Measurements from ENCODE around the gene LCOR. TPM values are rescaled to one million over a fixed set of nuclear protein-coding genes. Genes with fewer than 3 reads are reported as not detected.
A peak's percentile ranks its signal among the peaks of the same experiment; 100 is the strongest.

Gene LCOR
- total RNA-seq, 1 experiment from 2014 or later, result 10.5 TPM

- ChIA-PET CTCF (no interaction called here), POLR2A (ENCODE audit: unreplicated experiment) (no interaction called here)
- peak overlapping the region; percentile 82 for H2AFZ ChIP-seq (ENCODE audit: low read length)
- no peaks in the 10 kb centered on the region for H3F3A ChIP-seq (ENCODE audit: low read length, unreplicated experiment)
- BruUV-seq (replicated peaks), result TSS peak; percentile 79
- no peaks in the 10 kb centered on the region for H3K9me3 ChIP-seq (ENCODE audit: low read length)
- no peaks in the 10 kb centered on the region for H3K9me2 ChIP-seq (replicated peaks; ENCODE audit: low read length)
- ATAC-seq, result no peak
- peaks cover 27% of the 10 kb centered on the region for H3K4me1 ChIP-seq (ENCODE audit: insufficient read depth, low read length)
- H3K79me2 ChIP-seq (ENCODE audit: low read length), result peaks cover 36% of the 10 kb centered on the region
- H4K20me1 ChIP-seq (ENCODE audit: low read length), result peaks cover 22% of the 10 kb centered on the region
- no peaks in the 10 kb centered on the region for H3K36me3 ChIP-seq (ENCODE audit: low read depth, low read length)
- TF ChIP-seq EZH2phosphoT487 (IDR thresholded peaks at IDR 0.05; ENCODE audit: borderline replicate concordance, low read length) (no peak), EZH2 (IDR thresholded peaks at IDR 0.05; ENCODE audit: low read length, unreplicated experiment) (no peak), CTCF (conservative IDR thresholded peaks at IDR 0.05; ENCODE audit: low read depth, low read length) (no peak)
- H3K9ac ChIP-seq (ENCODE audit: low read length), result peak overlapping the region; percentile 66
- peak overlapping the region; percentile 77 for H3K4me3 ChIP-seq (ENCODE audit: low read length)
- no peak for DNase-seq
- H3K27me3 ChIP-seq (ENCODE audit: low read length), result no peaks in the 10 kb centered on the region
- H3K4me2 ChIP-seq (ENCODE audit: low read length), result peak overlapping the region; percentile 79
- intact Hi-C loops (cut with micrococcal nuclease), result loop anchor here (5.0 kb wide), 2 partner anchors 109 to 196 kb away; partner anchors contain the start of gene PIK3AP1
- peak overlapping the region; percentile 58 for H3K27ac ChIP-seq (ENCODE audit: low read length)
These were observed 765 bp upstream of the LCOR start for GRCh38 chr10:96831200-96831866.

GRCh38 chr10:96832721-96833219 is 672 bp downstream of the LCOR start:
- BruUV-seq (replicated peaks), result no TSS peak
- DNase-seq (peak; percentile 72), ATAC-seq (peak; percentile 48)
- peaks cover 25% of the 10 kb centered on the region for H4K20me1 ChIP-seq (ENCODE audit: low read length)
- peak overlapping the region; percentile 76 for H3K9ac ChIP-seq (ENCODE audit: low read length)
- H3K4me1 ChIP-seq (ENCODE audit: insufficient read depth, low read length), result peaks cover 27% of the 10 kb centered on the region
- H2AFZ ChIP-seq (ENCODE audit: low read length), result peak overlapping the region; percentile 44; the same call in 1 of the 2 replicates
- H3K9me2 ChIP-seq (replicated peaks; ENCODE audit: low read length), result no peaks in the 10 kb centered on the region
- no peaks in the 10 kb centered on the region for H3K27me3 ChIP-seq (ENCODE audit: low read length)
- ChIA-PET POLR2A (ENCODE audit: unreplicated experiment) (no interaction called here), CTCF (interaction anchor here (0.6 kb wide), 1 partner anchor 216 kb away, joined by 3 read pairs; no protein-coding TSS in a partner anchor)
- H3K4me3 ChIP-seq (ENCODE audit: low read length), result peak overlapping the region; percentile 95
- no peak overlapping the region for H3K27ac ChIP-seq (ENCODE audit: low read length)
- H3K36me3 ChIP-seq (ENCODE audit: low read depth, low read length), result no peaks in the 10 kb centered on the region
- H3K4me2 ChIP-seq (ENCODE audit: low read length), result peak overlapping the region; percentile 95
- H3K79me2 ChIP-seq (ENCODE audit: low read length), result peaks cover 50% of the 10 kb centered on the region
- no peaks in the 10 kb centered on the region for H3K9me3 ChIP-seq (ENCODE audit: low read length)
- TF ChIP-seq EZH2 (IDR thresholded peaks at IDR 0.05; ENCODE audit: low read length, unreplicated experiment) (no peak), CTCF (conservative IDR thresholded peaks at IDR 0.05; ENCODE audit: low read depth, low read length) (no peak), EZH2phosphoT487 (IDR thresholded peaks at IDR 0.05; ENCODE audit: borderline replicate concordance, low read length) (no peak)
- H3F3A ChIP-seq (ENCODE audit: low read length, unreplicated experiment), result no peaks in the 10 kb centered on the region
- intact Hi-C loops (cut with micrococcal nuclease), result loop anchor here (1.0 to 5.0 kb wide), 3 partner anchors 110 to 245 kb away; partner anchors contain the start of genes PIK3AP1 and TM9SF3

All from PC-3 (cell line).